Right ventricle myocardium inferior (tissue), 1 donor: ENCODE measurements around the gene PARVA. TPM values are rescaled to one million over a fixed set of nuclear protein-coding genes. Genes with fewer than 3 reads are reported as not detected.
A peak's percentile ranks its signal among the peaks of the same experiment; 100 is the strongest.

Experiments used
- ATAC-seq: fragments of 200-7000 bp; cut with Tn5 transposase; one replicate; pipeline ENCODE4 v1.9.1; 2020; ENCODE audit warnings: mild to moderate bottlenecking, moderate library complexity
- DNase-seq: peaks from one replicate; pipeline ENCODE4 v3.0.0; 2021; ENCODE audit errors: missing footprints
- intact Hi-C: fragments of 100-400 bp; cut with DNase I; formaldehyde crosslinking; loops from one replicate; pipeline ENCODE4 v1.11.0; 2022
- total RNA-seq: library from RNA; stranded (reverse); fragmentation: NEBNext Ultra II Directional; extraction: Animal tissue kit (Norgen Biotek cat#: 25700); gene quantifications from one replicate; pipeline ENCODE4 v1.2.1, GENCODE V29; 2021
- donor health status: DM: no; HTN: yes; CAD: no; lungs with severe emphysema.

The PARVA gene
- total RNA-seq, 1 donor from 2014 or later: 65.3 TPM

- intact Hi-C loops: loop anchor here (10.0 kb wide), 1 partner anchor 258 kb away; the partner anchor contains the start of gene TEAD1
- DNase-seq (no peak), ATAC-seq (no peak)
These were observed 39.2 kb downstream of the PARVA start for GRCh38 chr11:12416552-12416951.

- DNase-seq (no peak), ATAC-seq (peak; percentile 15)
- intact Hi-C loops: loop anchor here (10.0 kb wide), 1 partner anchor 257 kb away; the partner anchor contains the start of gene TEAD1
These were observed 40.6 kb downstream of the PARVA start for GRCh38 chr11:12417691-12418611.

GRCh38 chr11:12420040-12420439, 42.7 kb downstream of the PARVA start:
- intact Hi-C loops: no loop called here
- no peak for ATAC-seq

GRCh38 chr11:12420706-12421105, 43.3 kb downstream of the PARVA start:
- ATAC-seq (no peak), DNase-seq (no peak)
- intact Hi-C loops: no loop called here

More at GRCh38 chr11:12420040-12420439, 42.7 kb downstream of the PARVA start:
- DNase-seq: no peak

- no peak for ATAC-seq
- intact Hi-C loops: no loop called here
These were observed 44.0 kb downstream of the PARVA start for GRCh38 chr11:12421386-12421785.

GRCh38 chr11:12426176-12426575, 48.8 kb downstream of the PARVA start:
- ATAC-seq (no peak), DNase-seq (no peak)
- intact Hi-C loops: no loop called here

More at GRCh38 chr11:12421386-12421785, 44.0 kb downstream of the PARVA start:
- no peak for DNase-seq

GRCh38 chr11:12429155-12429554, 51.8 kb downstream of the PARVA start:
- intact Hi-C loops: no loop called here
- no peak for ATAC-seq

GRCh38 chr11:12430351-12430750, 53.0 kb downstream of the PARVA start:
- ATAC-seq: no peak
- intact Hi-C loops: loop anchor here (5.0 kb wide), 1 partner anchor 53 kb away; the partner anchor contains the start of gene PARVA
- DNase-seq: no peak

More at GRCh38 chr11:12429155-12429554, 51.8 kb downstream of the PARVA start:
- DNase-seq: no peak

- ATAC-seq: peak; percentile 70
- no peak for DNase-seq
- intact Hi-C loops: loop anchor here (5.0 kb wide), 1 partner anchor 54 kb away; the partner anchor contains the start of gene PARVA
These were observed 53.7 kb downstream of the PARVA start for GRCh38 chr11:12430954-12431595.

GRCh38 chr11:12432507-12432906, 55.1 kb downstream of the PARVA start:
- no peak for DNase-seq
- ATAC-seq: no peak
- intact Hi-C loops: loop anchor here (5.0 kb wide), 1 partner anchor 55 kb away; the partner anchor contains the start of gene PARVA

GRCh38 chr11:12433121-12433520, 55.8 kb downstream of the PARVA start:
- DNase-seq: no peak
- ATAC-seq: no peak
- intact Hi-C loops: loop anchor here (5.0 kb wide), 1 partner anchor 56 kb away; the partner anchor contains the start of gene PARVA

- no peak for ATAC-seq
- intact Hi-C loops: loop anchor here (5.0 kb wide), 1 partner anchor 56 kb away; the partner anchor contains the start of gene PARVA
- DNase-seq: no peak
These were observed 56.4 kb downstream of the PARVA start for GRCh38 chr11:12433571-12434324.

- ATAC-seq: no peak
- no peak for DNase-seq
- intact Hi-C loops: loop anchor here (5.0 kb wide), 1 partner anchor 57 kb away; the partner anchor contains the start of gene PARVA
These were observed 56.9 kb downstream of the PARVA start for GRCh38 chr11:12434325-12434654.

GRCh38 chr11:12435264-12435663, 57.9 kb downstream of the PARVA start:
- peak; percentile 77 for ATAC-seq
- intact Hi-C loops: no loop called here
- no peak for DNase-seq

- DNase-seq (no peak), ATAC-seq (peak; percentile 80)
- intact Hi-C loops: no loop called here
These were observed 58.9 kb downstream of the PARVA start for GRCh38 chr11:12436266-12436665.

- intact Hi-C loops: no loop called here
- no peak for ATAC-seq
- DNase-seq: no peak
These were observed 60.9 kb downstream of the PARVA start for GRCh38 chr11:12438291-12438690.

GRCh38 chr11:12439615-12440014, 62.2 kb downstream of the PARVA start:
- DNase-seq (no peak), ATAC-seq (no peak)
- intact Hi-C loops: no loop called here

- no peak for ATAC-seq
- intact Hi-C loops: no loop called here
- DNase-seq: no peak
These were observed 63.2 kb downstream of the PARVA start for GRCh38 chr11:12440565-12440964.
